ENCODE measurements around the gene CDH4.

GRCh38 chr20:61299104-61299503, 47.0 kb downstream of the CDH4 start:
- TF ChIP-seq, protein P1, sequence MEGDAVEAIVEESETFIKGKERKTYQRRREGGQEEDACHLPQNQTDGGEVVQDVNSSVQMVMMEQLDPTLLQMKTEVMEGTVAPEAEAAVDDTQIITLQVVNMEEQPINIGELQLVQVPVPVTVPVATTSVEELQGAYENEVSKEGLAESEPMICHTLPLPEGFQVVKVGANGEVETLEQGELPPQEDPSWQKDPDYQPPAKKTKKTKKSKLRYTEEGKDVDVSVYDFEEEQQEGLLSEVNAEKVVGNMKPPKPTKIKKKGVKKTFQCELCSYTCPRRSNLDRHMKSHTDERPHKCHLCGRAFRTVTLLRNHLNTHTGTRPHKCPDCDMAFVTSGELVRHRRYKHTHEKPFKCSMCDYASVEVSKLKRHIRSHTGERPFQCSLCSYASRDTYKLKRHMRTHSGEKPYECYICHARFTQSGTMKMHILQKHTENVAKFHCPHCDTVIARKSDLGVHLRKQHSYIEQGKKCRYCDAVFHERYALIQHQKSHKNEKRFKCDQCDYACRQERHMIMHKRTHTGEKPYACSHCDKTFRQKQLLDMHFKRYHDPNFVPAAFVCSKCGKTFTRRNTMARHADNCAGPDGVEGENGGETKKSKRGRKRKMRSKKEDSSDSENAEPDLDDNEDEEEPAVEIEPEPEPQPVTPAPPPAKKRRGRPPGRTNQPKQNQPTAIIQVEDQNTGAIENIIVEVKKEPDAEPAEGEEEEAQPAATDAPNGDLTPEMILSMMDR (IDR thresholded peaks at IDR 0.05): no peak
- TF ChIP-seq EZH2 (IDR thresholded peaks at IDR 0.05; ENCODE audit: borderline replicate concordance, insufficient read depth, low read depth, low read length, poor library complexity, severe bottlenecking): no peak

All from B cell (primary cell).